Adrenal gland (tissue), 12 donors: Measurements from ENCODE around the gene ITIH6. TPM values are rescaled to one million over a fixed set of nuclear protein-coding genes. Genes with fewer than 3 reads are reported as not detected.

Experiments
- DNase-seq, 7 donors: peaks; one replicate each; pipeline ENCODE4 v3.0.0-alpha.2; 2019 to 2020
- H3K27ac ChIP-seq, 5 donors: fragments of 200-600 bp; sonication (generic) in 4 of 5; 1 replicate in 3 of 5; 2 replicates in 2 of 5; pipeline versions ENCODE4 v1.5.1 to v1.8.0; 2016 to 2020; ENCODE audit warnings: mild to moderate bottlenecking in 1 of 5
- H3K27me3 ChIP-seq: fragments of 200-600 bp; 2 replicates; pipeline ENCODE4 v1.8.0; 2021
- H3K36me3 ChIP-seq, 2 donors: fragments of 200-600 bp; replicated peaks in 1 of 2; 1 replicate in 1 of 2; 2 replicates in 1 of 2; pipeline versions ENCODE4 v1.5.1 to v1.8.0; 2018 to 2022
- H3K4me1 ChIP-seq, 2 donors: fragments of 200-600 bp; replicated peaks in 1 of 2; 1 replicate in 1 of 2; 2 replicates in 1 of 2; pipeline versions ENCODE4 v1.5.1 to v1.8.0; 2018 to 2021
- H3K4me3 ChIP-seq, 4 donors: fragments of 200-600 bp; sonication (generic) in 3 of 4; one replicate each; pipeline ENCODE4 v1.5.1; 2016 to 2018
- H3K9me3 ChIP-seq, 3 donors: fragments of 200-600 bp; sonication (generic) in 1 of 3; replicated peaks in 1 of 3; 1 replicate in 2 of 3; 2 replicates in 1 of 3; pipeline versions ENCODE4 v1.5.1 to v1.8.0; 2016 to 2021
- CTCF ChIP-seq, 6 experiments: fragments of 450-650 bp in 4 of 6; fragments of 200-600 bp in 2 of 6; sonication (generic) in 1 of 6; IDR thresholded peaks; 1 replicate in 5 of 6; 2 replicates in 1 of 6; pipeline versions ENCODE4 v1.5.1 to v1.8.0; 2016 to 2021; ENCODE audit warnings: antibody characterized with exemption in 6 of 6, mild to moderate bottlenecking in 2 of 6, moderate library complexity in 1 of 6
- POLR2A ChIP-seq, 2 donors: fragments of 450-650 bp; IDR thresholded peaks; one replicate each; pipeline ENCODE4 v1.6.1; 2017; ENCODE audit warnings: antibody characterized with exemption in 2 of 2, mild to moderate bottlenecking in 2 of 2, moderate library complexity in 1 of 2
- WGBS, 4 donors: extraction: QIAGEN DNeasy Blood & Tissue Kit in 2 of 4; methylation state at CpG; one replicate each; pipeline versions ENCODE4 v1.1.5 to v1.1.7; 2013 to 2017; 5-methylcytosine and 5-hydroxymethylcytosine counted together
- intact Hi-C, 2 donors: fragments of 100-400 bp; cut with DNase I; formaldehyde crosslinking; loops; one replicate each; pipeline versions ENCODE4 v1.14.1 to v1.15.0; 2022 to 2023
- polyA plus RNA-seq, 3 donors: library from polyadenylated mRNA; stranded (reverse); fragments of 200-250 nt in 2 of 3; fragments of 350-450 nt in 1 of 3; fragmentation: Illumina TruSeq in 1 of 3; extraction: RNeasy Lipid Tissue Mini Kit (QIAGEN cat#74804) in 1 of 3; gene quantifications; one replicate each; pipeline ENCODE4 v1.2.3, GENCODE V29; 2013 to 2014
- total RNA-seq, 9 donors: library from RNA; depleted of rRNA in 4 of 9; stranded (reverse); fragments of >200 nt in 4 of 9; fragments of 120-200 nt in 1 of 9; fragmentation: NEBNext Ultra II Directional in 1 of 9; extraction: Animal tissue kit (Norgen Biotek cat#: 25700) in 1 of 9; gene quantifications; one replicate each; pipeline versions ENCODE4 v1.1.0 to v1.2.4, GENCODE V29; 2013 to 2023
- donor health status: healthy with polysubstance abuse.
- donor health status: Bipolar disorder and iron deficiency.
- donor health status: DM: yes; HTN: yes; CAD: no.
- donor health status: DM: no; HTN: no; CAD: no.
- donor health status: DM: no; HTN: no; CAD: no.
- donor health status: DM: yes; HTN: yes; CAD: no.

ITIH6 gene
- total and polyA plus RNA-seq, 12 donors: under 0.01 TPM; not detected in 11

- intact Hi-C loops: no loop called here
- no peak overlapping the region for H3K27ac ChIP-seq
- TF ChIP-seq CTCF (IDR thresholded peaks at IDR 0.05): no peak
- TF ChIP-seq POLR2A (IDR thresholded peaks at IDR 0.05): no peak
- no peak overlapping the region for H3K4me3 ChIP-seq
- peaks cover 6% of the 10 kb centered on the region for H3K27me3 ChIP-seq
- no peaks in the 10 kb centered on the region for H3K9me3 ChIP-seq
- no peak for DNase-seq
- H3K4me1 ChIP-seq: no peaks in the 10 kb centered on the region
- 67 to 87% (median 79%) methylated on average over 1 to 21 of the region's 21 CpGs for WGBS, 4 donors
- no peaks in the 10 kb centered on the region for H3K36me3 ChIP-seq
These were observed 39.7 kb downstream of the ITIH6 start for GRCh38 chrX:54758114-54759055.

GRCh38 chrX:54754854-54755253 lies 43.2 kb downstream of the ITIH6 start:
- Histone ChIP-seq H3K27me3 (peaks cover 11% of the 10 kb centered on the region), H3K9me3 (no peaks in the 10 kb centered on the region), H3K4me3 (no peak overlapping the region), H3K27ac (no peak overlapping the region), H3K4me1 (no peaks in the 10 kb centered on the region), H3K36me3 (no peaks in the 10 kb centered on the region)
- TF ChIP-seq POLR2A (IDR thresholded peaks at IDR 0.05): no peak
- DNase-seq: no peak
- intact Hi-C loops: no loop called here

GRCh38 chrX:54748626-54749025 lies 49.4 kb downstream of the ITIH6 start:
- WGBS, 4 donors: 53 to 74% (median 70%) methylated on average over 1 of the region's 1 CpG
- H3K36me3 ChIP-seq: no peaks in the 10 kb centered on the region
- peaks cover 8% of the 10 kb centered on the region for H3K27me3 ChIP-seq
- TF ChIP-seq POLR2A (IDR thresholded peaks at IDR 0.05): no peak
- no peak for TF ChIP-seq CTCF (IDR thresholded peaks at IDR 0.05)
- no peak for DNase-seq
- intact Hi-C loops: no loop called here
- H3K27ac ChIP-seq: no peak overlapping the region
- H3K9me3 ChIP-seq: no peaks in the 10 kb centered on the region
- no peaks in the 10 kb centered on the region for H3K4me1 ChIP-seq
- H3K4me3 ChIP-seq: no peak overlapping the region

- no peak for DNase-seq
- Histone ChIP-seq H3K9me3 (no peaks in the 10 kb centered on the region), H3K36me3 (no peaks in the 10 kb centered on the region), H3K27me3 (peaks cover 8% of the 10 kb centered on the region), H3K4me3 (no peak overlapping the region), H3K27ac (no peak overlapping the region), H3K4me1 (no peaks in the 10 kb centered on the region)
- 62 to 76% (median 74%) methylated on average over 3 of the region's 3 CpGs for WGBS, 4 donors
- no peak for TF ChIP-seq POLR2A (IDR thresholded peaks at IDR 0.05)
- no peak for TF ChIP-seq CTCF (IDR thresholded peaks at IDR 0.05)
- intact Hi-C loops: no loop called here
These were observed 50.2 kb downstream of the ITIH6 start for GRCh38 chrX:54747733-54748393.
